HFFc6 (cell line): Measurements from ENCODE around the gene RB1. TPM values are rescaled to one million over a fixed set of nuclear protein-coding genes. Genes with fewer than 3 reads are reported as not detected.

Source experiments
- total RNA-seq, 6 experiments: library from RNA; stranded (reverse); fragmentation: NEBNext Ultra II Directional; extraction: Animal tissue kit (Norgen Biotek cat#: 25700); gene quantifications; 2 replicates in 1 of 6; 3 replicates in 5 of 6; pipeline ENCODE4 v1.2.3, GENCODE V29; 2021

Gene RB1
- total RNA-seq, 6 experiments from 2014 or later, result 39.2 to 50.4 (median 43.0) TPM

Other genes starting within 250 kb of the RB1 start
- 10 to 100 TPM; 36.1 to 43.7 (median 40.8) TPM for gene MED4, start 208.6 kb upstream of the RB1 start, total RNA-seq
- gene ITM2B, start 70.5 kb upstream of the RB1 start, total RNA-seq, result 100 to 1,000 TPM; 161 to 258 (median 191) TPM
- gene LPAR6, start 109.4 kb downstream of the RB1 start, total RNA-seq, result 1 to 10 TPM; 4.8 to 6.7 (median 5.7) TPM
- gene RCBTB2, start 229.3 kb downstream of the RB1 start, total RNA-seq, result 1 to 10 TPM; 6.6 to 9.3 (median 7.5) TPM